T follicular helper cell (primary cell): ENCODE results near the gene SEC23IP.
"Not testable (repeated sequence)": the region's sequence is repeated elsewhere in the genome, so short reads cannot be mapped to it uniquely, and the experiment has no call there.

Source experiments
- DNase-seq: peaks from one replicate; pipeline ENCODE4 v3.0.0-alpha.2; 2020; ENCODE audit warnings: low read depth

Gene SEC23IP

DNA sequence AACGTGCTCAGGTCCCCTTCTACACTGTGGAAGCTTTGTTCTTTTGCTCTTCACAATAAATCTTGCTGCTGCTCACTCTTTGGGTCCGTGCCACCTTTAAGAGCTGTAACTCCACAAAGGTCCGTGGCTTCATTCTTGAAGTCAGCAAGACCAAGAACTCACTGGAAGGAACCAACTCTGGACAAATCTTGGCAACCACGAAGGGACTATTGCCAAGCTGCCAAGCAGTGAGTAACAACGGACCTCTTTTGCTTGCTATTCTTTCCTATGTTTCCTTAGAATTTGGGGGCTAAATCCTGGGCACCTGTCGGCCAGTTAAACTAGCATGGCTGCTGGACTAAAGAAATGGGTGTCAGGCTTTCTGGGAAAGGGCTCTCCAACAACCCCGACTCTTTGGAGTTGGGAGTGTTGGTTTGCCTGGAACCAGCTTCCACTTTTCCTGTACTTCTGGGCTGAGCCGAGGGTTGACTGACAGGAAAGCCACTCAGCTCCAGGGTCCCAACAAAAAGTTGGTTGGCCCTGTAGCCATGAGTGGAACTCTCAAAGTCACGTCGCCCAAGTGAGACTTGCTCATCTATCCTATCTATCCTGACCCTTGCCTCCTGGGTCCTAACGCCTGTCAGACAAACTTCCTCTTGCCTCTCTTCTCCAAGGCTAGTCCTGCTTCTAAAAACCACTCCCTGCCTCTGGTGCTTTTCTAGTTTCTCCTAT lies 8.5 kb upstream of the SEC23IP start:
- DNase-seq: not testable (repeated sequence)

DNA sequence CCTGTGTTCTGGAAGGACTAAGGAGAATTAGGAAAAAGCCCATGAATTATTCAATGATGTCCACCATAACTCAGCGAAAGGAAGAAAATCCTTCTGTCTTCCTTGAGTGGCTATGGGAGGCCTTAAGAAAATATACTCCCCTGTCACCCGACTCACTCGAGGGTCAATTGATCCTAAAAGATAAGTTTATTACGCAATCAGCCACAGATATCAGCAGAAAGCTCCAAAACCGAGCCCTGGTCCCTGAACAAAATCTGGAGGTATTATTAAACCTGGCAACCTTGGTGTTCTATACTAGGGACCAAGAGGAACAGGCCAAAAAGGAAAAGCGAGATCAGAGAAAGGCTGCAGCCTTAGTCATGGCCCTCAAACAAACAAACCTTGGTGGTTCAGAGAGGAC lies 6.5 kb upstream of the SEC23IP start:
- not testable (repeated sequence) for DNase-seq

DNA sequence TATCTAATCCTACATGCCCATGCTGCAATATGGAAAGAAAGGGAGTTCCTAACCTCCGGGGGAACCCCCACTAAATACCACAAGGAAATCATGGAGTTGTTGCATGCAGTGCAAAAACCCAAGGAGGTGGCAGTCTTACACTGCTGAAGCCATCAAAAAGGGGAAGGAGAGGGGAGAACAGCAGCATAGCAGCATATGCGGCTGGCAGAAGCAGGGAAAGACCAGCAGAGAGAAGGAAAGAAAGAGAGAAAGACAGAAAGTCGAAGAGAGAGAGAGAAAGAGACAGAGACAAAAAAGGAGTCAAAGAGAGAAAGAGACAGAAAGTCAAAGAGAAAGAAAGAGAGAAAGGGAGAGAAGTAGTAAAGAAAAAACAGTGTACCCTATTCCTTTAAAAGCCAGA lies 3.8 kb upstream of the SEC23IP start:
- DNase-seq: not testable (repeated sequence)

DNA sequence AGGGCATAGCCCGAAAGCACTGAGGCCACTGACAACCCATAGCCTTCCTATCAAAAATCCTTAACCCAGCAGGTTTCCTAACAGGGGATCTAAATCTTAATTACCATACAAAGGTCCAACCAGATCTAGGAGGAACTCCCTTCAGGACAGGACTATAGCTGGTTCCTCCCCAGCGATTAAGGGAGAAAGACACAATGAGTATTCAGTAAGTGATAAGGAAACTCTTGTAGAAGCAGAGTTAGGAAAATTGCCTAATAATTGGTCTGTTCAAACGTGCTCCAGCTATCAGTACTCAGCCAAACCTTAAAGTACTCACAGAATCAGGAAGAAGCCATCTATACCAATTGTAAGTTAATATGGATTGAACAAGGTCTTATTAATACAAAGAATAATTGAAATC lies 3.3 kb upstream of the SEC23IP start:
- not testable (repeated sequence) for DNase-seq

DNA sequence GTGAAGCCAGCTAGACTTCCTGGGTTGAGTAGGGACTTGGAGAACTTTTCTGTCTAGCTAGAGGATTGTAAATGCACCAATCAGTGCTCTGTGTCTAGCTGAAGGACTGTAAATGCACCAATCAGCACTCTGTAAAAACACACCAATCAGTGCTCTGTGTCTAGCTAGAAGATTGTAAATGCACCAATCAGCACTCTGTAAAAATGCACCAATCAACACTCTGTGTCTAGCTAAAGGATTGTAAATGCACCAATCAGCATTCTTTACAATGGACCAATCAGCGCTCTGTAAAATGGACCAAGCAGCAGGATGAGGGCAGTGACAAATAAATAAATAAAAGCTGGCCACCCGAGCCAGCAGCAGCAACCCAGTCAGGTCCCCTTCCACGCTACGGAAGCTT lies 2.2 kb upstream of the SEC23IP start:
- not testable (repeated sequence) for DNase-seq

DNA sequence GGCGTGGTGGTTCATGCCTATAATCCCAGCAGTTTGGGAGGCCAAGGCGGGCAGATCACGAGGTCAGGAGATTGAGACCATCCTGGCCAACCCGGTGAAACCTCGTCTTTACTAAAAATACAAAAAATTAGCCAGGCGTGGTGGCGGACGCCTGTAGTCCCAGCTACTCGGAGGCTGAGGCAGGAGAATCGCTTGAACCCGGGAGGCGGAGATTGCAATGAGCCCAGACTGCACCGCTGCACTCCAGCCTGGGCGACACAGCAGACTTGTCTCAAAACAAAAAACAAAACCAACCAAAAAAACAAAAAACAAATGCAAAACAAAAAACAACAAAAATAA lies 712 bp upstream of the SEC23IP start:
- not testable (repeated sequence) for DNase-seq

DNA sequence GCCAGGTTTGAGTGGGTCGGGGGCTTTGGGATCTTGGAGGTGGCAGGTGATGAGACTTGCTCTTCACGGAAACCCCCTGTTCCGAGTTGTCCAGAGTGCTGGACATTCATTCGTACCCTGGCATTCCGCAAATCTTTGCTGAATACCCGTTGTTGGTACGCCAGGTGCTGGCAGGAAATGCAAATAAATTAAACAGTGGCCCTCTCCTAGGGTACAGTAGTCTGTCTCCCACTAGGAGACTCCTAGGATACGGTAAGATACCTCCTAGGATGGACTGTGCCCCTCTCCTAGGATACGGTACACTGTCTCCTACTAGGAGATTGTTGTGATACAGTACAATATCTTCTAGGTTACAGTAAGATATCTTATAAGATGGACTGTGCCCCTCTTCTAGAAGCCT lies 544 bp downstream of the SEC23IP start:
- no peak for DNase-seq

DNA sequence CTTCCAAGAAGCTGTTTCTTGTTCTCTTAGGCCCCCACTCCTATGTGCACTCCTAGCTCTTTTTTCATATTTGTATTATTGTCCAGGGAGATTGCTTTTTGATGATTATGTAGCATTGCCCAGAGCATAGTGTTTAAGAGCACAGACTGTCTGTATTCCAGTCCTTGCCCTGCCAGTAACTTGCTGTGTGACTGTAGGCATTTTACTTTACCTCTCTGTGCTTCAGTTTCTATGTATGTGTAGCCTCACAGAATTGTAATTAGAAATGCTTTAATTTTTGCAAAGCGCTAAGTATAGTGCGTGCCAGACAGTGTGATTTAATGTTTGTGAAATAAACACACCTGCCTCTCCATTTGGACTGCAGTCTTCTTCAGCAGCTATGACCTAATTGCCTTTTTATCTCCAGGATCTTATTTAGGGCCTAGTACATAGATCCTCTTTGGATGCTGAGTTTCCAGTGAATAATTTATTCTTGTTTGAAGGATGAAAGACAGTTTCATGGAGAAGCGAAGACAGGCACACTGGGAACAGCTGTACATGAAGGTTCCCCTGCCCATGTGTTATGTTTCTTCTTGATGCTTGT lies 1.4 kb downstream of the SEC23IP start:
- DNase-seq: no peak

DNA sequence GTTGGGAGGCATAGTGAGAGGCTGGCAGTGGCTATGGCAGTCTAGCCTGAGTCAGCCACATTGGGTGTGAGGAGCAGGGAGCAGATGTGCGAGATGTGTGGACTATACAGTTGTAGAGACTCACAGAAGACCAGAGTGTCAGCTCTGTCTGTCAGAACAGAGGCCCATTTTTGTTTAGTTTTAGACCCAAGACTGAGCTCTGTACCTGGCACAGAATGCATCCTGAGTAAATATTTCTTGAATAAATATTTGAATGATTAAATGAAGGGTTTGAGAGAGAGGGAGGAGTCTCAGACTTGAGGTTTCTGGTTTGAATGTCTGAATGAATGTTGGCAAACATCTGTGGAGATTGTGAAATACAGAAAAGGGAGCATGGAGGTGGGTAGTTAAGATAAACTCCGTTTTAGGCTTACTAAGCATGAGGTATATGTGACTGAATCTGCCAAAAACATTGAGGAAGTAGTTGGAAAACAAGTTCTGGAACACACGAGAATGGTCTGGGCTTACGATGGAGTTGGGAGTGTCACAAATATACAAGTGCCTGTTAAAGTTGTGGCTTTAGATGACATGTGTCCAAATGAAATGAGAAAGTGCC lies 3.6 kb downstream of the SEC23IP start:
- no peak for DNase-seq

DNA sequence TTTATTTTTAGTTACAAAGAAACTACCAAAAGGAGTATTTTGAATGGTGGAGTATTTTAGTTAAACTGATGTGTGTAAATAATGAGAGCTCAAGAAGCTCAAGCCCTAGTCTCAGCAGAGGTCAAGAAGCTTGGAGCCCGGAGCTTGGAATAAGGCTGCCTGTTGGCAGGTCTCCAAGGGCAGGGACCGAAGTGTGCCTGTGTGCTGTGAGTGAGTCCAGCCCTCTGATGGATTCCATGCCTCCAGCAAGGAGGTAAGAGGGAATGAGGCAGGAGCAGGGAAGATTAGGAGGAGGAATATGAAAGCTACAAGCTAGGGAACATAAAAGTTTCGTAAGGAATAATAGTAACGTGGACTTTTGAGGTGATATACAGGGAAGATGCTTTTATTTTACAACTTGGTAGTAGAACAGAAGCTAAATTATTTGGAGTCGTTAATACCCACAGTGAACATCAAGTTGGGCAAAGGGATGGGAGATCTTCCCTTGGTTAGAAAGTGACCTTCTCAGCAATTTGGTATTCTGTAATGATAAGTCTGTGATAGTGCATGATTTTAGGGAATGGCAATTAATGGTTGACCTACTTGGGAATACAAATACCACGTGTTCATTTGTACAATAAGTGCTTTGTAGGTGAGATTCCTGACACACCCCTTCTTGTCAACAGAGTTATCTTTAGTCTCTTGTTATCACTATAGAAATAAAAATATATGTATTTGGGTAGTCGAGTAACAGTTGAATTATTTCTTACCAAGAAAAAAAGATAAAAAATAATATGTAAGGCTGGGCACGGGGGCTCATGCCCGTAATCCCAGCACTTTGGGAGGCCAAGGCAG lies 4.6 kb downstream of the SEC23IP start:
- no peak for DNase-seq

DNA sequence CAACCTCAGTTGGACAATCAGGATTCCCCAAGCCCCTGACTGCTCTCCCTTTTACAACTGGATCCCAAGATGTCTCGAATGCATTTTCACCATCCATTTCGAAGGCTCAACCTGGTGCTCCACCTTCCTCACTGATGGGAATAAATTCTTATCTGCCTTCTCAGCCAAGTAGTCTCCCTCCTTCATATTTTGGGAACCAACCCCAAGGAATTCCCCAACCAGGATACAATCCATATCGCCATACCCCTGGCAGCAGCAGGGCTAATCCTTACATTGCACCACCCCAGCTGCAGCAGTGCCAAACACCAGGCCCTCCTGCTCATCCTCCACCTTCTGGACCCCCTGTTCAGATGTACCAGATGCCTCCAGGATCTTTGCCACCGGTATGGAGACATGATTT lies 6.0 kb downstream of the SEC23IP start:
- no peak for DNase-seq

DNA sequence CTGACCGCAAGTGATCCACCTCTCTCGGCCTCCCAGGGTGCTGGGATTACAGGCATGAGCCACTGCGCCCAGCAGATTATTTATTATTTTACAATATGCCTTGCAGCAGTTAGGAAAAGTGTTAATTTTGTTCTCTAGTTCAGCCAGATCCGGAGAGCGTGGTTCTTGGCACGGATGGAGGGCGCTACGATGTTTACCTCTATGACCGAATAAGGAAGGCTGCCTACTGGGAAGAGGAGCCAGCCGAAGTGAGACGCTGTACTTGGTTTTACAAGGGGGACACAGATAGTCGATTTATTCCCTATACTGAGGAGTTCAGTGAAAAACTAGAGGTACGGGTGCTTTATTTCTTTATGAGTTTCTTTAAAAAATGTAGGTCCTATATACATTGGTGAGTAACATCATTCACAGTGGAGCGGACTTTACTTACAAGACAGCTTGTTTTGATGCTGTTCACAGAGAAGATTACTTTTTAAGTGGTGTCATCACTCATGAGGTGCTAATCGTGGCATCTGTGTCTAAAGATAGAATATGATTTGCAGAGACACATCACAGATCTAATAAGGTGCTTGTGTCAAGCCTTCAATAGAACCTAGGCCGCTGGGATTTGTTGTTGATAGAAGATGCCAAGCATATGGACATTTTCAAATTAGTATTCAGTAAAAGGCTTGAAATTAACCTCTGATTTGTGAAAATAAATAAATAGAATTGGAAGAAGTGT lies 11.6 kb downstream of the SEC23IP start:
- no peak for DNase-seq

DNA sequence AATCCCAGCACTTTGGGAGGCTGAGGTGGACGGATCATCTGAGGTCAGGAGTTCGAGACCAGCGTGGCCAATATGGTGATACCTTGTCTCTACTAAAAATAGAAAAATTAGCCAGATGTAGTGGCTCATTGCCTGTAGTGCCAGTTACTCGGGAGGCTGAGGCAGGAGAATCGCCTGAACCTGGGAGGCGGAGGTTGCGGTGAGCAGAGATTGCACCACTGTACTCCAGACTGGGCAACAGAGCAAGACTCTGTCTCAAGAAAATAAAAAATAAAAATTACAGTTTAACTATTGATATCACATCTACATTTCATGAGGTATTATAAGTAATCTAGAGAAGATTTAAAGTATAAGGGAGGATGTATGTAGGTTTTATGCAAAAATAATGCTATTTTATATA lies 15.2 kb downstream of the SEC23IP start:
- DNase-seq: not testable (repeated sequence)

DNA sequence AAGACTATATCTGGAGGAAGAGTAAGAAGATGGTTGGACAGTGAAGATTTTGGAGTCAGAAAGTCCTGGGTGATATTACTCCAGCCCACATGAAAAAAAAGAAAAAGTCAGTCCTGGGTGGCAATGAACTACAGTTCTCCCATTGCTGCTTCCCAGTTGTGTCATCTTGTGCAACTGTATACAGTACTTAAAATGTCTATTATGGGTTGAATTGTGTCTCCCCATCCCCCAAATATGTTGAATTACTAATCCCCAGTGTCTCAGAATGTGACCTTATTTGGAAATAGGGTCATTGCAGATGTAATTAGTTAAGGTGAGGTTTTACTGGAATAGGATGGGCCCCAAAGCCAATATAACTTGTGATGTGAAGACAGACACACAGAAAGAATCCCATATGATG lies 15.6 kb downstream of the SEC23IP start:
- DNase-seq: no peak

DNA sequence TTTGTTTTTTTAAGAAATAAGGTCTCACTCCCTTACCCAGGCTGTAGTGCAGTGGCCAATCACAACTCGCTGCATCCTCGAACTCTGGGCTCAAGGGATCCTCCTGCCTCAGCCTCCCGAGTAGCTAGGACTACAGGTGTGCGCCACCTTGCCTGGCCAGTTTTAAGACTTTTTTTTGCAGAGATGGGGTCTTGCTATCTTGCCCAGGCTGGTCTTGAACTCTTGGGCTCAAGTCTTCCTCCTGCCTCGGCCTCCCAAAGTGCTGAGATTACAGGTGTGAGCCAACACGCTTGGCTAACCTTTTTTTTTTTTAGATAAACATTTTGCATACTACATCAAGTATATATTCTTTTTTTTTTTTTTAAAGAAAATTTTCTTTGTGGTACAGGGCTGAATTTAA lies 18.2 kb downstream of the SEC23IP start:
- no peak for DNase-seq

DNA sequence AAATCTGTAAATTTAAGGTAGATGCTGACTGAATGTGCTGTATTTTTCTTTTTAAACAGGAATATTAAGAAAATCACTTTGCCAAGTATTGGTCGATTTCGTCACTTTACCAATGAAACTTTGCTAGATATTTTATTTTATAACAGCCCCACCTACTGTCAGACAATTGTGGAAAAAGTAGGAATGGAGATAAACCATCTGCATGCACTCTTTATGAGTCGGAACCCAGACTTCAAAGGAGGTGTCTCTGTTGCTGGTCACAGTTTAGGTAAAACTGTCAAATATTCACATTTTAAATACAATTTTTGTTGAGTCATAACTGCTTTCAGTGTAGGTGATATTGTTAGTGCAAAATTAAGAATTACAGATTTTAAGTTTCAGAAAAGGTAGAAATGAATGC lies 25.2 kb downstream of the SEC23IP start:
- no peak for DNase-seq

DNA sequence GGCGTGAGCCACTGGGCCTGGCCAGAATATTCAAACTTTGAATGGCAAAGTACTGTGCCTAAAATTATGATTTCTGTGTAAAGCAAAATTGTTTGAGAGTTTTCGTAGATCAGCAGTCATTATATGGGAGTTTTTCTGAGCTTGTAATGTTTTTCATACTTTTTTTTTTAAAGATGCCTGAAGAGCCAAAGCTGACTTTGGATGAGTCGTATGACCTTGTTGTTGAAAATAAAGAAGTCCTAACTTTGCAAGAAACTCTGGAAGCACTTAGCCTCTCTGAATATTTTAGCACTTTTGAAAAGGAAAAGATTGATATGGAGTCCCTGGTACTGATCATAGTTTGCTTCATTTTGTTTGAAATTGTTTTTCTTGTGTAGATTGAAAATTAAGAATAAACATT lies 26.7 kb downstream of the SEC23IP start:
- no peak for DNase-seq

DNA sequence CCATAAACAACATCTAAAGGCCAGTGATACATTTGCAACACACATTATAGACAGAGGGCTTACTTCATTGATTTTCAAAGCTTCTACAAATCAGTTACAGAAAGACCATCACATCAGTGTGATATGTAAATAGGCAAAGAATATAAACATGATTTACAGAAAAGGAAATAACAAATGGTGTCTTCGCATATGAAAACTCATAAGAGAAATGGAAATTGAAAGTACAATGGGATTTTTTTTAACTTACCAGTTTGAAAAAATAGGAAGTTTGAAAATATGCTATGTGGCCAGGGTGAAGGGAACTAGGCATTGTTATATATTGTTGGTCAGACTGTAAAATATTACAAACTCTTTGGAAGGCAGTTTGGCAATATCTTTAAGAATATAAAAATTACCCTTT lies 27.3 kb downstream of the SEC23IP start:
- no peak for DNase-seq

DNA sequence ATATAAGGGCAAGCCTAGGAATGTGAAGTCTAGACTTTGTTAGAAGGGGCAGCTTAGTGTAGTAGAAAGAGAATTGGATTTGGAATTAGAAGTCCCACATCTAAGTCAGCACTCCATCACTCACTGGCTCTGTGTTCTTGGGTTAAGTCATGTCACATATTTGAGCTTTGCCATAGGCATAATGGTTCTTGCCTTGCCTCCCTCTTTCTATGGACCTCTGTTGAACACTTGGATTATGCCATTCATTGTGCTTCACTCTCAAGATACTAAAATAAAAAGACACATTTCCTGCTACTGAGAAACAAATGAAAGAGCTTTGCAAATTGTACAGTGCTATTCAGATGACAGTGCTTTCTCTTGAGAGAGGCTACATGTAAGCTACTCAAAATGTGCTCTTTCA lies 35.9 kb downstream of the SEC23IP start:
- DNase-seq: no peak

DNA sequence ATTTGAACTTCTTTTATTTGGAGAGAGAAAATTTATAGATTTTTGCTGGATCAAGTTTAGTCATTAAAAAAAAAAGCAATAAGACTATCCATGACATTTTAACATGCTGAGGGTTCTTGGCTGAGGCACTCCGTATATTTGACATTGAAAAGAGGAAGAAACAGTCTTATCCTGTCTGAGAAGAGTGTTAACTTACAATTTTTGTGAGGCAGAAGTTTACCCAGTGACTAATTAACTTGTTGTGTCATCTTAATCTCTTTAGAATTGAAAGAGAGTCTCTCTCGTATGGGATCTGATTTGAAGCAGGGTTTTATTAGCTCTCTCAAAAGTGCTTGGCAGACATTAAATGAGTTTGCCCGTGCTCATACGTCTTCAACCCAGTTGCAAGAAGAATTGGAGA lies 39.3 kb downstream of the SEC23IP start:
- no peak for DNase-seq

DNA sequence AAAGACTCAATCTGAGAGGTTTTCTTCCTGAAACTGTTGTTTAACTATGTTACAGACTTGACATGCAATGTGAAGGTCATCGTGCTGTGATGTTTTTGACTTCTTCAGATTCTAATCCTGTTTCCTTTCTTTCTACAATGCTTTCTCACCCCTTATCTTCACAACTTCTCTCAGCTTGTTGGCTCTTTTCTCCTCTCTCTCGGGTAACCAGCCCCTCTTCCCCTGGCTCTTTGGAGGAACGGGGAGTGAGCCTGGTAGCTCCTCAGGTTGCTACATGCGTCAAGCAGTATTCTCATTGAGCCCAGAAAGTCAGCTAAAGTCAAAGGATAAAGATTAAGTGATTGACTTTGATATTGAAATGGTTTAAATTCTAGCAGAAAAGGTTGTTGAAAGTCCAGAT lies 40.1 kb downstream of the SEC23IP start:
- no peak for DNase-seq

DNA sequence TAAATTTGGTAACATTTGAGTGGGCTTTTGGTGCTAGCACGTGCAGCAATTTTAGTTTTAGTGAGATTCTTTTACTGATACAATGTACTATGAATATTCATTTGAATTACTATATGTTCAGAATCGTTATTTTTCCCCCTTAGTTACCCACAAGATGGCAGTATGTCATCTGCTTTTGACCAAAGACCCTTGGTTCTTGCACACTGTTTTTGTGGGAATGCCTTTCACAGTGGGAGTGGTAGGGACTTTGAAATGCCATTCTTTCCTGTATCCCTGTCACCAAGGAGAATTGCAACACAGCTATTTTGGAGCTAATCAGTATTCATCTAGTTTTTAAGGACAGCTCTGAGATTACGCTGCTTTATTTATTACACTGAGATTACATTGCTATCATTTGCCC lies 40.6 kb downstream of the SEC23IP start:
- no peak for DNase-seq
